Muscle layer of colon (tissue), 2 donors: Measurements from ENCODE around the gene ATP6V1G2.

ENCODE experiments used
- H3K27ac ChIP-seq: one replicate; pipeline ENCODE4 v1.7.0; 2013; ENCODE audit warnings: low read depth, mild to moderate bottlenecking, low read length, moderate library complexity
- H3K27me3 ChIP-seq, 2 donors: one replicate each; pipeline ENCODE4 v1.7.0; 2013; ENCODE audit warnings: low read length in 2 of 2, mild to moderate bottlenecking in 2 of 2; ENCODE audit not compliant: insufficient read depth in 2 of 2, control insufficient read depth in 1 of 2
- H3K36me3 ChIP-seq: one replicate; pipeline ENCODE4 v1.7.0; 2013; ENCODE audit warnings: mild to moderate bottlenecking, low read length; ENCODE audit not compliant: insufficient read depth
- H3K4me1 ChIP-seq: one replicate; pipeline ENCODE4 v1.7.0; 2013; ENCODE audit warnings: mild to moderate bottlenecking, low read length; ENCODE audit not compliant: insufficient read depth
- H3K4me3 ChIP-seq, 2 donors: one replicate each; pipeline ENCODE4 v1.7.0; 2013; ENCODE audit warnings: low read length in 2 of 2, low read depth in 1 of 2, mild to moderate bottlenecking in 1 of 2, moderate library complexity in 1 of 2
- H3K9ac ChIP-seq: one replicate; pipeline ENCODE4 v1.7.0; 2013; ENCODE audit warnings: low read length
- H3K9me3 ChIP-seq: one replicate; pipeline ENCODE4 v1.7.0; 2013; ENCODE audit warnings: mild to moderate bottlenecking, low read length
- donor health status: abdominal sarcoma.
- donor health status: Adenocarcinoma of cecum.

Gene ATP6V1G2

GRCh38 chr6:31543639-31544038 is 2.8 kb downstream of the ATP6V1G2 start:
- Histone ChIP-seq H3K9ac (no peak overlapping the region), H3K4me3 (no peak overlapping the region)

GRCh38 chr6:31541658-31542521 is 4.5 kb downstream of the ATP6V1G2 start, which contains the start of gene DDX39B:
Gene DDX39B (minus strand): TSS chr6:31542003. CDS start chr6:31540532, 1,471 bp downstream.
- Histone ChIP-seq H3K9me3 (no peaks in the 10 kb centered on the region), H3K4me1 (peaks cover 42% of the 10 kb centered on the region), H3K9ac (peak within 1 kb of the TSS; percentile 95), H3K27ac (peak within 1 kb of the TSS; percentile 83), H3K36me3 (peaks cover 31% of the 10 kb centered on the region), H3K4me3 (peak within 1 kb of the TSS; percentile 45 to 98), H3K27me3 (no peaks in the 10 kb centered on the region)

More at GRCh38 chr6:31543639-31544038, 2.8 kb downstream of the ATP6V1G2 start:
- peaks cover 47% of the 10 kb centered on the region for H3K4me1 ChIP-seq
- H3K9me3 ChIP-seq = no peaks in the 10 kb centered on the region
- H3K36me3 ChIP-seq = peaks cover 18% of the 10 kb centered on the region
- no peaks in the 10 kb centered on the region for H3K27me3 ChIP-seq
- no peak overlapping the region for H3K27ac ChIP-seq

GRCh38 chr6:31541059-31541657 is 5.2 kb downstream of the ATP6V1G2 start:
- peaks cover 37% of the 10 kb centered on the region for H3K36me3 ChIP-seq
- H3K9ac ChIP-seq = peak overlapping the region; percentile 95
- H3K9me3 ChIP-seq = no peaks in the 10 kb centered on the region
- H3K27me3 ChIP-seq = no peaks in the 10 kb centered on the region
- H3K4me3 ChIP-seq = peak overlapping the region; percentile 36 to 98
- peak overlapping the region; percentile 83 for H3K27ac ChIP-seq
- H3K4me1 ChIP-seq = peaks cover 36% of the 10 kb centered on the region

- Histone ChIP-seq H3K27me3 (no peaks in the 10 kb centered on the region), H3K9ac (peak overlapping the region; percentile 95), H3K36me3 (peaks cover 42% of the 10 kb centered on the region), H3K9me3 (no peaks in the 10 kb centered on the region), H3K4me3 (peak overlapping the region; percentile 36 to 98), H3K4me1 (peaks cover 36% of the 10 kb centered on the region), H3K27ac (peak overlapping the region; percentile 83)
Observed at GRCh38 chr6:31540640-31541039, 5.8 kb downstream of the ATP6V1G2 start.

GRCh38 chr6:31538805-31539400 is 7.5 kb downstream of the ATP6V1G2 start:
- Histone ChIP-seq H3K36me3 (peaks cover 60% of the 10 kb centered on the region), H3K9ac (peak overlapping the region; percentile 9), H3K4me1 (peaks cover 36% of the 10 kb centered on the region), H3K9me3 (no peaks in the 10 kb centered on the region), H3K27ac (no peak overlapping the region), H3K27me3 (no peaks in the 10 kb centered on the region), H3K4me3 (no peak overlapping the region)

- H3K9ac ChIP-seq = no peak overlapping the region
- H3K27ac ChIP-seq = no peak overlapping the region
- no peak overlapping the region for H3K4me3 ChIP-seq
- peaks cover 25% of the 10 kb centered on the region for H3K4me1 ChIP-seq
- H3K27me3 ChIP-seq = no peaks in the 10 kb centered on the region
- no peaks in the 10 kb centered on the region for H3K9me3 ChIP-seq
- peaks cover 80% of the 10 kb centered on the region for H3K36me3 ChIP-seq
Observed at GRCh38 chr6:31535538-31536324, 10.7 kb downstream of the ATP6V1G2 start.

GRCh38 chr6:31534521-31535040 is 11.8 kb downstream of the ATP6V1G2 start:
- Histone ChIP-seq H3K4me1 (peaks cover 14% of the 10 kb centered on the region), H3K4me3 (no peak overlapping the region), H3K9ac (no peak overlapping the region), H3K9me3 (no peaks in the 10 kb centered on the region), H3K27ac (no peak overlapping the region), H3K27me3 (no peaks in the 10 kb centered on the region), H3K36me3 (peaks cover 82% of the 10 kb centered on the region)

- Histone ChIP-seq H3K27ac (no peak overlapping the region), H3K9ac (no peak overlapping the region), H3K9me3 (no peaks in the 10 kb centered on the region), H3K27me3 (no peaks in the 10 kb centered on the region), H3K4me3 (no peak overlapping the region), H3K4me1 (peaks cover 8% of the 10 kb centered on the region), H3K36me3 (peaks cover 78% of the 10 kb centered on the region)
Observed at GRCh38 chr6:31534011-31534410, 12.4 kb downstream of the ATP6V1G2 start.

GRCh38 chr6:31533455-31533841 is 13.0 kb downstream of the ATP6V1G2 start:
- Histone ChIP-seq H3K4me1 (peaks cover 2% of the 10 kb centered on the region), H3K27ac (no peak overlapping the region)

GRCh38 chr6:31532644-31533454 is 13.6 kb downstream of the ATP6V1G2 start:
- H3K9ac ChIP-seq = no peak overlapping the region
- H3K9me3 ChIP-seq = no peaks in the 10 kb centered on the region
- no peaks in the 10 kb centered on the region for H3K4me1 ChIP-seq
- H3K36me3 ChIP-seq = peaks cover 66% of the 10 kb centered on the region
- no peak overlapping the region for H3K4me3 ChIP-seq
- no peaks in the 10 kb centered on the region for H3K27me3 ChIP-seq
- no peak overlapping the region for H3K27ac ChIP-seq

More at GRCh38 chr6:31533455-31533841, 13.0 kb downstream of the ATP6V1G2 start:
- H3K36me3 ChIP-seq = peaks cover 72% of the 10 kb centered on the region
- no peaks in the 10 kb centered on the region for H3K27me3 ChIP-seq
- H3K4me3 ChIP-seq = no peak overlapping the region
- no peaks in the 10 kb centered on the region for H3K9me3 ChIP-seq
- H3K9ac ChIP-seq = no peak overlapping the region
